NB4 (cell line): ENCODE measurements around the gene CEP128.

Experiments
- MYC ChIP-seq: IDR thresholded peaks from 2 replicates; pipeline ENCODE4 v1.6.1; 2011; ENCODE audit warnings: low read depth, low read length
- POLR2A ChIP-seq: IDR thresholded peaks from 2 replicates; pipeline ENCODE4 v1.6.1; 2011; ENCODE audit warnings: mild to moderate bottlenecking; ENCODE audit not compliant: insufficient read length; ENCODE audit errors: extremely low read depth
- TF ChIP-seq, protein P1 (sequence below): IDR thresholded peaks from one replicate; pipeline ENCODE4 v1.5.1; 2012; ENCODE audit warnings: low read depth, low read length

DNA sequence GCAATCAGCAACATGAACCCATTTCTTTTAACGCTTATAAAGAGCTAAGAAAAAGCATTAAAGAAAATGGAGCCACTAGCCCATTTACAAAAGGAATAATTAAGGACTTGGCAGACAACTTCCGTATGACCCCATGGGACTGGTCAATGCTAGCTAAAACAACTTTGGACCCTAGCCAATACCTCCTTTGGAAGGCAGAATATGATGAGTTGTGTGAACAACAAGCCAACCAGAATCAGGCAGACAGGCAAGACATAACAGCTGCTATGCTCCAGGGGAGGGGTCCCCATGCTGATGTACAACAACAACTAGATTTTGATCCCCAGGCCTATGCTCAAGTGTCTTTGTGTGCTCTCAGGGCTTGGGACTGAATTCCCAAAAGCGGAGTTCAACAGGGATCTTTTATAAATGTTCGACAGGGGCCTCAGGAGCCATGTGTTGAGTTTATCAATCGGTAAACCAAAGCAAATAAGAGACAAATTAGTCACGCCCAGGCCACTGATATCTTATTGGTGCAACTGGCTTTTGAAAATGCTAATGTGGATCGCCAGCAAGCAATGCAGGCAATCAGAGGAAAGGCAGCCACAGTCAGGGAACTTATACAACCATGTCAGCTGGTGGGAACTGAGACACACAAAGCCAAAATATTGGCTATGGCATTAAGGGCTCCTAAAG, 475.9 kb downstream of the CEP128 start:
- TF ChIP-seq MYC (no peak), POLR2A (no peak)
- TF ChIP-seq, protein P1, sequence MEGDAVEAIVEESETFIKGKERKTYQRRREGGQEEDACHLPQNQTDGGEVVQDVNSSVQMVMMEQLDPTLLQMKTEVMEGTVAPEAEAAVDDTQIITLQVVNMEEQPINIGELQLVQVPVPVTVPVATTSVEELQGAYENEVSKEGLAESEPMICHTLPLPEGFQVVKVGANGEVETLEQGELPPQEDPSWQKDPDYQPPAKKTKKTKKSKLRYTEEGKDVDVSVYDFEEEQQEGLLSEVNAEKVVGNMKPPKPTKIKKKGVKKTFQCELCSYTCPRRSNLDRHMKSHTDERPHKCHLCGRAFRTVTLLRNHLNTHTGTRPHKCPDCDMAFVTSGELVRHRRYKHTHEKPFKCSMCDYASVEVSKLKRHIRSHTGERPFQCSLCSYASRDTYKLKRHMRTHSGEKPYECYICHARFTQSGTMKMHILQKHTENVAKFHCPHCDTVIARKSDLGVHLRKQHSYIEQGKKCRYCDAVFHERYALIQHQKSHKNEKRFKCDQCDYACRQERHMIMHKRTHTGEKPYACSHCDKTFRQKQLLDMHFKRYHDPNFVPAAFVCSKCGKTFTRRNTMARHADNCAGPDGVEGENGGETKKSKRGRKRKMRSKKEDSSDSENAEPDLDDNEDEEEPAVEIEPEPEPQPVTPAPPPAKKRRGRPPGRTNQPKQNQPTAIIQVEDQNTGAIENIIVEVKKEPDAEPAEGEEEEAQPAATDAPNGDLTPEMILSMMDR, result no peak
